Activated T-helper 1 cell treated with anti-CD3 and anti-CD28 coated beads, Interleukin-12 subunit alpha, Interleukin-12 subunit beta, Interleukin-2, Interleukin-4 antibody, amounts not matched to agents 30 ng/mL and 10 ng/mL and 1 ng/mL, durations not matched to agents 14 hours and 24 hours and 36 hours (primary cell): Measurements from ENCODE around the gene ZFYVE1. TPM values are rescaled to one million over a fixed set of nuclear protein-coding genes. Genes with fewer than 3 reads are reported as not detected.

ENCODE experiments used
- DNase-seq: peaks from one replicate; pipeline ENCODE4 v3.0.0; 2021; ENCODE audit warnings: low spot score
- H3K27ac Mint-ChIP-seq: one replicate; pipeline ENCODE4 v1.8.0; 2021; ENCODE audit warnings: mild to moderate bottlenecking, mixed read lengths
- H3K27me3 Mint-ChIP-seq: one replicate; pipeline ENCODE4 v1.8.0; 2022; ENCODE audit warnings: mild to moderate bottlenecking, moderate library complexity, mixed read lengths; ENCODE audit not compliant: insufficient read depth
- H3K36me3 Mint-ChIP-seq: one replicate; pipeline ENCODE4 v1.8.0; 2021; ENCODE audit warnings: low read depth, mixed read lengths
- H3K4me1 Mint-ChIP-seq: one replicate; pipeline ENCODE4 v1.8.0; 2021; ENCODE audit warnings: low read depth, mixed read lengths
- H3K4me3 Mint-ChIP-seq: one replicate; pipeline ENCODE4 v1.8.0; 2021; ENCODE audit warnings: mild to moderate bottlenecking, moderate library complexity, mixed read lengths
- H3K9me3 Mint-ChIP-seq: one replicate; pipeline ENCODE4 v1.8.0; 2021; ENCODE audit warnings: mixed read lengths
- intact Hi-C: fragments of 100-400 bp; cut with micrococcal nuclease; formaldehyde crosslinking; loops from one replicate; pipeline ENCODE4 v1.15.1; 2024
- total RNA-seq: library from RNA; stranded (reverse); gene quantifications from 2 replicates; pipeline ENCODE4 v1.2.3, GENCODE V29; 2022

Gene ZFYVE1
- total RNA-seq, 1 donor from 2014 or later = 7.1 TPM

DNA sequence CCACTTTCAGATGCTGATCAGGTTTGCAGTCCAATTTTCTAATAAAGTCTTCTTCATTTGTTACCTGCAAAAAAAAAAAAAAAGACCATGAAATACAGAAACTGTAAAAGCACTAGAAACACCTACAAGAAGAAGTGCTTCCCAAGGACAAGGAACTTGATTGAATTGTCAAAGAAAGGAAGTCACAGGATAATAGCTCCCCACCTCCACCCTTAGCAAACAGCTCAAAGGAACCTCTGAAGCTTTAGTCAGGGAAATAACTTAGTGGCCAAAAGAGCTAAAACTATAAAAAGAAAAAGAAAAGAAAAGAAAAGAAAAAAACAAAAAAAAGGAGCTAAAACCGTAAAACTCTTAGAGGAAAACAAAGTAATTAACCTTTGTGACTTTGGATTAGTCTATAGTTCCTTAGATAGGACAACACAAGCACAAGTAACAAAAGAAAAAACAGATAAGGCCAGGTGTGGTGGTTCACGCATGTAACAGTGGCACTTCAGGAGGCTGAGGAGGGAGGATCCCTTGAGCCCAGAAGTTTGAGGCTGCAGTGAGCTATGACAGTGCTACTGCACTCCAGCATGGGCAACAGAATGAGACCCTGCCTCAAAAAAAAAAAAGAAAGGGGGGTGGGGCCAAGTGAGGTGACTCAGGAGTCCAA, 28.5 kb downstream of the ZFYVE1 start:
- no peak for DNase-seq
- Mint-ChIP-seq H3K4me1 (peaks cover 6% of the 10 kb centered on the region), H3K36me3 (peaks cover 23% of the 10 kb centered on the region), H3K4me3 (no peak overlapping the region), H3K9me3 (no peaks in the 10 kb centered on the region), H3K27me3 (no peaks in the 10 kb centered on the region), H3K27ac (no peak overlapping the region)
- intact Hi-C loops = no loop called here

DNA sequence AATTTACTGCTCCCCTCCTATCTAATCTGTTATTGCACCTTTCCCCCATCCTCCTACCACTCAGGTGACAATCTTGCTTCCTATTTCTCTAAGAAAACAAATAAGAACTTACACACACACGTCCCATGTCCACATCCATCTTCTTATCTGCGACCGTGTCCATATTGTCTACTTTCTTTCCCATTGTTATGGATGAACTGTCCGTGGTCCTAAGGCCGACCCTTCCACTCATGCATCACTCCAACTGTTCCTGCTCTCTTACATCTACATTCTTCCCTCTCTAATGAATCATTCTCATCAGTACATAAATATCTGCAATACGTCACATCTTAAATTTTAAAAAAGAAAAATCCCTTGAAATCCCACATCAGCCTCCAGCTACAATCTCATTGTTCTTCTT, 30.0 kb downstream of the ZFYVE1 start:
- Mint-ChIP-seq H3K27ac (no peak overlapping the region), H3K36me3 (peaks cover 24% of the 10 kb centered on the region), H3K9me3 (no peaks in the 10 kb centered on the region), H3K4me3 (no peak overlapping the region), H3K27me3 (no peaks in the 10 kb centered on the region), H3K4me1 (peaks cover 6% of the 10 kb centered on the region)
- intact Hi-C loops = no loop called here
- no peak for DNase-seq

DNA sequence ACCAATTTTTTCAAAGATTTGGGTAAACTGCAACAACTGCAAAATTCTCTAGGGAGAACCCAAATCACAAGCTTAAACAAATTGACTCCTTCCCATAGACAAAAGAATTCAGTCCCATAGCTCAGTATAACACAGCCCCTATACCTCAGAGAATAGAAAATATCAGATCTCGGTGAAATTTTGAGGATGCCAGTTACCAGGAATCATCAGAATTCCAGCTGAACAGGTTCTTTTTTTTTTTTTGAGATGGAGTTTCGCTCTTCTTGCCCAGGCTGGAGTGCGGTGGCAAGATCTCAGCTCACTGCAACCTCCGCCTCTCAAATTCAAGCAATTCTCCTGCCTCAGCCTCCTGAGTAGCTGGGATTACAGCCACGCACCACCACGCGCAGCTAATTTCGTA, 36.7 kb downstream of the ZFYVE1 start:
- Mint-ChIP-seq H3K4me1 (no peaks in the 10 kb centered on the region), H3K4me3 (no peak overlapping the region), H3K27me3 (no peaks in the 10 kb centered on the region), H3K27ac (no peak overlapping the region), H3K36me3 (peaks cover 9% of the 10 kb centered on the region), H3K9me3 (no peaks in the 10 kb centered on the region)
- DNase-seq = no peak
- intact Hi-C loops = no loop called here

DNA sequence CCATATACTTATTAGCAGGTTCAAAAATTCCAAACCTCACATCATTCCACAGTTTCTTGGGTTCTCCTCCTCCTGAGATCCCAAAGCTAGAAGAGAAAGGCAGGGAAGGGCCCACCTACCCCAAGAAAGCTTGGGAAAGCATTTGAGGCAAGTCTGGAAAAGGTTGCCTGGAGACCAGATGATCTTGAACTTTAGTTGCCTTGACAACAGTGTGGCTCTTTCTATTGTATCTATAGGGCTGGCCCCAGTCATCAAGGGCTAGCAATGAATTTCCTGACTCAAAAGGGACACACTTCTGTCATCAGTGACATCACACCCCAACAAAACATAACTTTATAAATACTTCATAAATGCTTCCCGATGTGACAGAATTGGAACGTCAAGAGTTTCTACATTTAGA, 40.0 kb downstream of the ZFYVE1 start:
- Mint-ChIP-seq H3K9me3 (no peaks in the 10 kb centered on the region), H3K27me3 (no peaks in the 10 kb centered on the region), H3K36me3 (peaks cover 26% of the 10 kb centered on the region), H3K27ac (no peak overlapping the region), H3K4me1 (no peaks in the 10 kb centered on the region), H3K4me3 (no peak overlapping the region)
- intact Hi-C loops = no loop called here
- DNase-seq = no peak

DNA sequence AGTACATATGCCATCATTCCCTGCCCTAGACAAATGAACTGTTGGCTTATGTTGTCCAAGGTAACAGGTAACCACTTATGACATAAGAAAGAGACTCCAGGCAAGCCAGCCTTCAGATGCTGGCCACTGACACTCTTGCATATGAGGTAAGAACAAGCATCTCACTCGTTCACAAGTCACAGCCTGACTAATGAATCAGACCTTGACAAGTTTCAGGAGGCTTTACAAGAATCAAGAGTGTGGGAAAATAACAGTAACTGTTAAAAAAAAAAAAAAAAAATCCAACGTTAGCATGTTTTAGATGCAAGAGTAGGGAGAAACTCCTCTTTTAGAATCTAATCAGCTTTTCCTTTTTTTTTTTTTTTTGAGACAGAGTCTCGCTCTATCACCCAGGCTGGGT, 40.7 kb downstream of the ZFYVE1 start:
- Mint-ChIP-seq H3K4me3 (no peak overlapping the region), H3K27ac (no peak overlapping the region), H3K27me3 (no peaks in the 10 kb centered on the region), H3K36me3 (peaks cover 26% of the 10 kb centered on the region), H3K4me1 (no peaks in the 10 kb centered on the region), H3K9me3 (no peaks in the 10 kb centered on the region)
- intact Hi-C loops = no loop called here
- DNase-seq = no peak

DNA sequence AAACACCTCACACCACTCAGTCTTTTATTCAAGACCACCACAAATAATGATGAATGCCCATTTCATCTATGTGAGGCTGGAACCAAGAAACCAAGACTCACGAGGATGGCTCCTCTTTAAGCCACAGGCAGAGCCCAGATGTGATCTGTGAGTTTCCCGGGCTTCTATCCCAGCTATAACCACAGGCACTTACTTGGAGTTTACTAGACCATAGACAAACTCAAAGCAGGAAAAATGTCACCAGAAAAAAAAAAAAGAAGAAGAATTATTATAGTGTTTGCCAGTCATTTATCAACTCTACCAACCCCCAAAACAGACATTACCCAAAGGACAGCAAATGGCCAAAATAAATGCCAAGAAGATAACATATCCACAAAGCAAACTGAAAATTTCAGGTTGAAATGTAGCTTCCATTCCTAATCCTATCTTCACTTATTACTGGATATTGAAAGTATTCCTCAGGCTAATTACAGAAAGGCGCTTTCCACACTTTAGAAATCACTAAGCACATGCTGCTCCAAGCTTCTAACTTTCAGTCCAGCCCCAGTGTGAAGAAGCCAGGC, 44.7 kb downstream of the ZFYVE1 start:
- Mint-ChIP-seq H3K4me1 (no peaks in the 10 kb centered on the region), H3K9me3 (no peaks in the 10 kb centered on the region)

DNA sequence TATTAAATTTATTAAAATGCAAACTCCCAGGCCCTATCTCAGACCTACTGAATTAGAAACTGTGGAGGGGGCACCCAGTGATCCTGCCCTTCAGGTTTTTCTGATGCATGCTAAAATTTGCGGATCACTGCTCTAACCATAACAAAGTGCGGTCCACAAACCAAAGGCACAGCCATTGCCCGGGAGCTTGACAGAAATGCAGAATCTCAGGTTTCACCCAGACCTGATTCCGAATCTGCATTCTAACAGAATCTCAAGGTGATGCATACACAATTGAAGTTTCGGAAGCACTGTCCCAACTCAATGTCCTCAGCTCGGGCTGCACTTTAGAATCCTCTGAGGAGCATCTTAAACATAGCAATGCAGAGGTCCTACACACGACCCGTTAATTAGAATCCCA, 46.0 kb downstream of the ZFYVE1 start:
- H3K27ac Mint-ChIP-seq = no peak overlapping the region
- H3K9me3 Mint-ChIP-seq = no peaks in the 10 kb centered on the region
- H3K27me3 Mint-ChIP-seq = no peaks in the 10 kb centered on the region
- H3K36me3 Mint-ChIP-seq = peaks cover 38% of the 10 kb centered on the region
- intact Hi-C loops = no loop called here
- no peak for DNase-seq
- no peak overlapping the region for H3K4me3 Mint-ChIP-seq
- no peaks in the 10 kb centered on the region for H3K4me1 Mint-ChIP-seq

More for the DNA sequence above, 44.7 kb downstream of the ZFYVE1 start:
- Mint-ChIP-seq H3K27ac (no peak overlapping the region), H3K36me3 (peaks cover 36% of the 10 kb centered on the region), H3K4me3 (no peak overlapping the region), H3K27me3 (no peaks in the 10 kb centered on the region)
- DNase-seq = no peak
- intact Hi-C loops = no loop called here

DNA sequence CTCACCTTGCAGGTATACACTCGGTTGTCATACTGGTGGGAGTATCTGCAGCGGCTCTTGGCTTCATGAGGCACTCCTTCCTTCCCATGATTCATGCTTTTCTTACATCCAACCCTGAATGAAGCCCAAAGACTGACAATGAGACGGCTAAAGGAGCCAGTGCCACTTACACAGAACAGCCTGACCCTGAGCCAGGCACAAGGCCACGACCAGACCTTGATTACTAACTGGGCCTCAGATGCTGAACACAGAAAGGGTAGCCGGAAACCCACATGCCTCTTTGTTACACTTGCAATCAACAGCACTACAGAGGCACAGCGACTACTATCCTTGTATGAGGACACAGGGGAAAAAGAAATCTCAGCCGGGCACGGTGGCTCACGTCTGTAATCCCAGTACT, 48.0 kb downstream of the ZFYVE1 start:
- no peaks in the 10 kb centered on the region for H3K4me1 Mint-ChIP-seq
- H3K36me3 Mint-ChIP-seq = peaks cover 36% of the 10 kb centered on the region
- intact Hi-C loops = no loop called here
- no peaks in the 10 kb centered on the region for H3K9me3 Mint-ChIP-seq
- no peak overlapping the region for H3K27ac Mint-ChIP-seq
- DNase-seq = no peak
- no peak overlapping the region for H3K4me3 Mint-ChIP-seq
- H3K27me3 Mint-ChIP-seq = no peaks in the 10 kb centered on the region

DNA sequence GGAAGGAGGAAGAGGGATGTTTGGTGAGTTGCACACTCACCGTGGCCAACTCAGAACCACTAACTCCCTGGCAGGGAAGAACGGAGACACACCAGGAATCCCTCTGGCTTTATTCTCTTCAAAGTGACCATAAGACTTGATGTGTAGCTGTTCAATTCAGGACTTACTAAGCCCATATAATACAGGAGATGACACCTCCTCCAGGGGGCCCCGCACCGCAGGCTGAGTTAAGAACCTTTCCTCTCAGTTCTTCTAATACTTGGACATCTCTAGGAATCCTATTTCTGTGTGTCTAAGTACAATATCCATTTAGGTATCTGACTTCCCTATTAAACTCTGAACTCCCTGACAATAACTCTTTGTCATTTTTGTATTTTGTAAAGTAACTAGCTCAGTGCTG, 51.1 kb downstream of the ZFYVE1 start:
- no peak overlapping the region for H3K4me3 Mint-ChIP-seq
- H3K27ac Mint-ChIP-seq = no peak overlapping the region
- no peaks in the 10 kb centered on the region for H3K9me3 Mint-ChIP-seq
- H3K36me3 Mint-ChIP-seq = peaks cover 32% of the 10 kb centered on the region
- no peaks in the 10 kb centered on the region for H3K27me3 Mint-ChIP-seq
- no peak for DNase-seq
- intact Hi-C loops = no loop called here
- no peaks in the 10 kb centered on the region for H3K4me1 Mint-ChIP-seq

DNA sequence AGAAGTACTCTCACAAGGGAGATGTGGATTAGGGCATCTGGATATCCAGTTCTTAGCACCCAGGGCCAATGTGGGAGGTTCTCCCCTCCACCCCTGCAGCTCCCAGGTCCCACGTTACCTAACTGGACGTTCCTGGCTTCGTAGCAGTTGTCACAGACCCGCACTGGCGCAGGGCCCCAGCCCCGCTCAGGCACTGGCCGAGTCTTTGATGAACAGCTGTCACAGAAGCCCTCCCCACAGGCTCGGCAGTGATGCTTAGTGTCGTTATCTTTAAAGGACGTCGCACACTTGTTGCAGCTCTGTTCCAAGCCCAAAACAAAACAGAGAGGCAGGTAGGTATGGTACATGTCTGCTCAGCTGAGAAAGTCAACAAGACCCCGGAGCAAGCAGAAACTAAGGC, 52.2 kb downstream of the ZFYVE1 start:
- Mint-ChIP-seq H3K27ac (no peak overlapping the region), H3K9me3 (no peaks in the 10 kb centered on the region), H3K36me3 (peaks cover 34% of the 10 kb centered on the region), H3K27me3 (no peaks in the 10 kb centered on the region), H3K4me3 (no peak overlapping the region), H3K4me1 (no peaks in the 10 kb centered on the region)
- intact Hi-C loops = no loop called here
- no peak for DNase-seq

DNA sequence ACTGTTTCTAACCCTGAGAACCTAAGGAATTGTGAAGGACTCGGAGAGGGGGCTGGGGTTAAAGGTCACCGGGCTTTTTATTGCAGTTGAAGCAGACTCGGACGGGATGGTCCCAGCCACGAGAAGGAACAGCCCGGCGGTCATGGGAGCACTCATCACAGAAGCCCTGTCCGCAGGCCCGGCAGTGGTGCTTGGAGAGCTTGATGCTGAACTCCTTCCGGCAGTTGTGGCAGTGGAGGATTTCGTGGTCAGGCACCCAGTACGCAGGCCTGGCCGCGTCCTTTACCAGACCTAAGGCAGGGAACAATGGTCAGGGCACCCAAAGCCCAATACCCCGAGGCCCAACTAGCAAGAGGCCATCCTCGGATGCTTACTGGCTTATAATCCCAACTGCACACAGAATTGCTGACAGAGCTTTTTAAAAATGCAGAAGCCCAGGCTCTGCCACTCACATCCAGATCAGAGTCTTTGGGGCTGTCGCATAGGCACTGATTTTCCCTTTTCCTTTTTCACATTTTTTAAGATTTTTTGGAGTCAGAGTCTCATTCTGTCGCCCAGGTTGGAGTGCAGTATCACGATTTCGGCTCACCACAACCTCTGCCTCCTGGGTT, 56.0 kb downstream of the ZFYVE1 start:
- Mint-ChIP-seq H3K4me1 (no peaks in the 10 kb centered on the region), H3K4me3 (no peak overlapping the region), H3K27me3 (no peaks in the 10 kb centered on the region), H3K36me3 (peaks cover 30% of the 10 kb centered on the region), H3K9me3 (no peaks in the 10 kb centered on the region), H3K27ac (no peak overlapping the region)
- intact Hi-C loops = no loop called here
- no peak for DNase-seq

DNA sequence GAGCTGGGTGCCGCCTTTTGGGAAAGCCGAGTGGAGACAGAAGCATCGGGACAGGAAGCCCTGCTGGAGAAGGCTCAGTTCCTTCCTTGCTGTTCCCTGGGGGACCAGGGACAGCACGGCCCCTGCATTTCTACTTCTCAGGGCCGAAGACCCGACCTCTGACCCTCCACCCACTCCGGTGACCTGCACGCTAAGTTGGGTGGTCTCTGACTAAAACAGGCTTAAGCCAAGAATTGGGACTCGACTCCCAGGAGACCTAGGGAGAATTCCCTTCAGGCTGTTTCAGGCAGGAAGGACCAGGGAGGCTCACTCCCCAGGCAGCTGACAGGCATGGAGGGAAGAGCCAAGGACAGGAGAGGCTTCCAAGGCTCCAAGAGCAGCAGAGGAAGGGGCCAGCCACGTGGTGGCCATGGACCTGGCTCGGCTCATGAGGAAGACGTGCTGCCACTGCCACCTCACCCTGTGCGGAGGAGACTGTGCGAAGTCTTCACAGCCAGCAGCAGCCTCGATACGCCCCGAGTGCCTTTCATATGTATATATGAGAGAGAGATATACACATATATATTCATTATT, 56.8 kb downstream of the ZFYVE1 start:
- Mint-ChIP-seq H3K27me3 (no peaks in the 10 kb centered on the region), H3K4me3 (no peak overlapping the region), H3K36me3 (peaks cover 26% of the 10 kb centered on the region), H3K4me1 (peaks cover 4% of the 10 kb centered on the region), H3K27ac (no peak overlapping the region), H3K9me3 (no peaks in the 10 kb centered on the region)
- intact Hi-C loops = no loop called here
- DNase-seq = no peak

DNA sequence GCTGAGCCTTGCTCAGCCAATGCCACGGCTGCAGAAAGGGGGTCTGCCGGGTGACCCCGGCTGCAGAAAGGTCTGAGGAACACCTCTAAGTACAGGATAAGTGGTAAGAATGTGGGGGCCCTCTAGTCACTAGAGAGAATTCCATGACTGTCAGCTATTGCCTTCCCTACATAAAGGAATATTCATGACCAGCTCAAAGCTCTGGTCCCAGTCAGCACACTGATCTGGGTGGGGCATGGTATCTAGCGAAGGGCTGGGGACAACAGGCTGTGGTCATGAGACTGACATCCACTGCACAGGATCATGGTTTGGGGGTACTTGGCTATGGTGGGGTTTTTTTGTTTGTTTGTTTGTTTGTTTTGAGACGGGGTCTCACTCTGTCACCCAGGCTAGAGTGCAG, 58.6 kb downstream of the ZFYVE1 start:
- no peaks in the 10 kb centered on the region for H3K27me3 Mint-ChIP-seq
- DNase-seq = no peak
- intact Hi-C loops = no loop called here
- H3K4me3 Mint-ChIP-seq = no peak overlapping the region
- H3K36me3 Mint-ChIP-seq = peaks cover 18% of the 10 kb centered on the region
- H3K27ac Mint-ChIP-seq = no peak overlapping the region
- H3K9me3 Mint-ChIP-seq = no peaks in the 10 kb centered on the region
- peaks cover 7% of the 10 kb centered on the region for H3K4me1 Mint-ChIP-seq
